DOHH2 (cell line): ENCODE data around the gene MAFG.

ENCODE experiments used
- H3F3A ChIP-seq: fragments of 200-600 bp; sonication (generic), shearing (Covaris generic); 2 replicates; pipeline ENCODE4 v1.6.0; 2016; ENCODE audit warnings: antibody characterized with exemption, mild to moderate bottlenecking; ENCODE audit not compliant: control insufficient read depth, insufficient read depth
- H3K27ac ChIP-seq: fragments of 200-600 bp; sonication (generic); 2 replicates; pipeline ENCODE4 v1.5.1; 2014; ENCODE audit warnings: low read depth, mild to moderate bottlenecking, low read length, moderate library complexity
- H3K27me3 ChIP-seq: fragments of 200-600 bp; sonication (generic); 2 replicates; pipeline ENCODE4 v1.6.1; 2014; ENCODE audit warnings: mild to moderate bottlenecking, low read length, mixed read lengths; ENCODE audit not compliant: control insufficient read depth
- H3K36me3 ChIP-seq: fragments of 200-600 bp; sonication (generic); 2 replicates; pipeline ENCODE4 v1.6.1; 2014; ENCODE audit warnings: mild to moderate bottlenecking, low read length, moderate library complexity, mixed read lengths; ENCODE audit not compliant: control insufficient read depth
- H3K4me1 ChIP-seq: fragments of 200-600 bp; sonication (generic); 2 replicates; pipeline ENCODE4 v1.6.1; 2014; ENCODE audit warnings: mild to moderate bottlenecking, low read length, mixed read lengths; ENCODE audit not compliant: control insufficient read depth
- H3K4me2 ChIP-seq: fragments of 200-600 bp; sonication (generic); 2 replicates; pipeline ENCODE4 v1.6.0; 2014; ENCODE audit warnings: mild to moderate bottlenecking, low read length, moderate library complexity
- H3K4me3 ChIP-seq: fragments of 200-600 bp; sonication (generic); 2 replicates; pipeline ENCODE4 v1.5.1; 2014; ENCODE audit warnings: mild to moderate bottlenecking, low read length, mixed read lengths
- H3K79me2 ChIP-seq: fragments of 200-600 bp; sonication (generic); 2 replicates; pipeline ENCODE4 v1.6.1; 2014; ENCODE audit warnings: mild to moderate bottlenecking, low read length, mixed read lengths; ENCODE audit not compliant: control insufficient read depth
- H3K9me2 ChIP-seq: fragments of 200-600 bp; sonication (generic); replicated peaks from 2 replicates; pipeline ENCODE4 v1.6.1; 2014; ENCODE audit warnings: mild to moderate bottlenecking, low read length, mixed read lengths; ENCODE audit not compliant: control insufficient read depth
- H3K9me3 ChIP-seq: fragments of 200-600 bp; sonication (generic); 2 replicates; pipeline ENCODE4 v1.6.1; 2014; ENCODE audit warnings: antibody characterized with exemption, low read length, mixed read lengths; ENCODE audit not compliant: control insufficient read depth, insufficient read depth
- H4K20me1 ChIP-seq: fragments of 200-600 bp; sonication (generic); 2 replicates; pipeline ENCODE4 v1.6.0; 2014; ENCODE audit warnings: low read depth, mild to moderate bottlenecking, antibody characterized with exemption, low read length, moderate library complexity; ENCODE audit not compliant: control insufficient read depth, insufficient read depth
- CTCF ChIP-seq: fragments of 200-600 bp; sonication (generic); IDR thresholded peaks from one replicate; pipeline ENCODE4 v1.5.1; 2014; ENCODE audit warnings: antibody characterized with exemption, mild to moderate bottlenecking, low read depth, low read length; ENCODE audit not compliant: poor library complexity, severe bottlenecking
- EZH2phosphoT487 ChIP-seq: fragments of 200-600 bp; sonication (generic); IDR thresholded peaks from 2 replicates; pipeline ENCODE4 v1.6.1; 2017; ENCODE audit warnings: borderline replicate concordance, mild to moderate bottlenecking, antibody characterized with exemption, low read length, moderate library complexity, mixed read lengths

Gene MAFG

GRCh38 chr17:81902653-81903414, 24.7 kb downstream of the MAFG start:
- no peak overlapping the region for H3K4me3 ChIP-seq
- H3F3A ChIP-seq = no peaks in the 10 kb centered on the region
- peaks cover 2% of the 10 kb centered on the region for H3K27me3 ChIP-seq
- H3K9me2 ChIP-seq = no peaks in the 10 kb centered on the region
- H3K79me2 ChIP-seq = no peaks in the 10 kb centered on the region
- no peaks in the 10 kb centered on the region; the same call in 1 of the 2 replicates for H3K4me1 ChIP-seq
- peak overlapping the region; percentile 14; the same call in 1 of the 2 replicates for H3K4me2 ChIP-seq
- H4K20me1 ChIP-seq = peaks cover 4% of the 10 kb centered on the region; the same call in 1 of the 2 replicates
- H3K9me3 ChIP-seq = no peaks in the 10 kb centered on the region
- H3K27ac ChIP-seq = no peak overlapping the region
- peaks cover 55% of the 10 kb centered on the region for H3K36me3 ChIP-seq
- TF ChIP-seq CTCF (no peak), EZH2phosphoT487 (no peak)

DNA sequence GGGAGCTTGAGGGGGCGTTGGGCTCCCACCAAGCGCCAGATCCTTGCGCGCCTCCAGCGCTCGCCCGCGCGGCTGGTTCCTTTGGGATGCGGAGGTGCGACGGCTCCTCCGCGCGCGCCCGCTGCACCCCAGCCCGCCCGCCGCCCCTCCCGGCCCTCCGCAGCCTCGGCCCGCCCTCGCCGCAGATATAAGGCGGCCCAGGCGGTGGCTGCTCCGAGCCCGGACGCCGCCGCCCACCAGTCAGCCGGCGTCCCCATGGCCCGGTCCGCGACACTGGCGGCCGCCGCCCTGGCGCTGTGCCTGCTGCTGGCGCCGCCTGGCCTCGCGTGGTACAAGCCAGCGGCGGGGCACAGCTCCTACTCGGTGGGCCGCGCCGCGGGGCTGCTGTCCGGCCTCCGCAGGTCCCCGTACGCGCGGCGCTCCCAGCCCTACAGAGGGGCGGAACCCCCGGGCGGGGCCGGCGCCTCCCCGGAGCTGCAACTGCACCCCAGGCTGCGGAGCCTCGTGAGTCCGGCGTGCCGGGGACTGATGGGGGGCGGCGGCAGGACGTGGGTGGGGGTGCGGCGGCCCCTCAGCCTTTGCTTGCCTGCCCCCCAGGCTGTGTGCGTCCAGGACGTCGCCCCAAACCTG, 25.4 kb downstream of the MAFG start, which contains the start of gene NPB:
TSS of gene NPB (plus strand) at position 216 of the 630 bp plus-strand sequence. CDS start at position 256, 40 bp downstream.
- H3K4me1 ChIP-seq = no peaks in the 10 kb centered on the region; the same call in 1 of the 2 replicates

More for the DNA sequence above, 25.4 kb downstream of the MAFG start, which contains the start of gene NPB:
- Histone ChIP-seq H3K79me2 (no peaks in the 10 kb centered on the region), H3K27ac (no peak within 1 kb of the TSS), H3K4me2 (peak within 1 kb of the TSS; percentile 14; the same call in 1 of the 2 replicates), H3K9me3 (no peaks in the 10 kb centered on the region), H4K20me1 (peaks cover 4% of the 10 kb centered on the region; the same call in 1 of the 2 replicates), H3F3A (no peaks in the 10 kb centered on the region), H3K36me3 (peaks cover 51% of the 10 kb centered on the region), H3K27me3 (peaks cover 2% of the 10 kb centered on the region), H3K9me2 (no peaks in the 10 kb centered on the region), H3K4me3 (no peak within 1 kb of the TSS)
- TF ChIP-seq EZH2phosphoT487 = no peak
- TF ChIP-seq CTCF = no peak
